NT2/D1 (cell line): ENCODE measurements around the gene DYRK3.

Experiments used
- DNase-seq: peaks from one replicate; pipeline ENCODE4 v3.0.0-alpha.2; 2011; ENCODE audit warnings: low read depth, low spot score
- H3K27me3 ChIP-seq: 2 replicates; pipeline ENCODE4 v1.6.0; 2011; ENCODE audit warnings: mild to moderate bottlenecking; ENCODE audit not compliant: insufficient read length, insufficient read depth
- H3K36me3 ChIP-seq: 2 replicates; pipeline ENCODE4 v1.6.1; 2011; ENCODE audit warnings: mild to moderate bottlenecking, low read length, mixed read lengths; ENCODE audit not compliant: insufficient read depth, insufficient read length
- H3K4me1 ChIP-seq: 2 replicates; pipeline ENCODE4 v1.5.1; 2011; ENCODE audit not compliant: insufficient read depth, insufficient read length
- H3K4me3 ChIP-seq: 2 replicates; pipeline ENCODE4 v1.5.1; 2011; ENCODE audit warnings: low read depth; ENCODE audit not compliant: insufficient read length
- H3K9ac ChIP-seq: 2 replicates; pipeline ENCODE4 v1.6.0; 2011; ENCODE audit warnings: low read depth; ENCODE audit not compliant: insufficient read length
- H3K9me3 ChIP-seq: 2 replicates; pipeline ENCODE4 v1.5.1; 2011; ENCODE audit warnings: mild to moderate bottlenecking, low read length; ENCODE audit not compliant: insufficient read depth
- SUZ12 ChIP-seq: IDR thresholded peaks from 2 replicates; pipeline ENCODE4 v1.6.1; 2011; ENCODE audit not compliant: insufficient read length, insufficient read depth; ENCODE audit errors: extremely low read depth
- YY1 ChIP-seq: IDR thresholded peaks from 2 replicates; pipeline ENCODE4 v1.6.1; 2011; ENCODE audit not compliant: insufficient read length, insufficient read depth
- ZNF274 ChIP-seq: IDR thresholded peaks from 2 replicates; pipeline ENCODE4 v1.6.1; 2011; ENCODE audit warnings: mild to moderate bottlenecking, low read depth, low read length

DYRK3 gene

GRCh38 chr1:206693029-206693428 is 57.7 kb downstream of the DYRK3 start:
- peaks cover 48% of the 10 kb centered on the region for H3K36me3 ChIP-seq
- peaks cover 39% of the 10 kb centered on the region for H3K4me1 ChIP-seq
- H3K4me3 ChIP-seq: no peak overlapping the region
- no peak for TF ChIP-seq ZNF274
- TF ChIP-seq SUZ12: no peak
- no peak for TF ChIP-seq YY1
- H3K9me3 ChIP-seq: no peaks in the 10 kb centered on the region
- H3K9ac ChIP-seq: peak overlapping the region; percentile 4
- DNase-seq: no peak
- no peaks in the 10 kb centered on the region for H3K27me3 ChIP-seq

- Histone ChIP-seq H3K9ac (no peak overlapping the region), H3K4me1 (peaks cover 36% of the 10 kb centered on the region), H3K27me3 (no peaks in the 10 kb centered on the region), H3K36me3 (peaks cover 53% of the 10 kb centered on the region), H3K4me3 (no peak overlapping the region), H3K9me3 (no peaks in the 10 kb centered on the region)
- DNase-seq: no peak
- TF ChIP-seq SUZ12 (no peak), YY1 (no peak), ZNF274 (no peak)
Observed at GRCh38 chr1:206693592-206693991, 58.3 kb downstream of the DYRK3 start.

- Histone ChIP-seq H3K9ac (no peak overlapping the region), H3K36me3 (peaks cover 60% of the 10 kb centered on the region), H3K27me3 (no peaks in the 10 kb centered on the region), H3K4me1 (peaks cover 36% of the 10 kb centered on the region), H3K4me3 (no peak overlapping the region), H3K9me3 (no peaks in the 10 kb centered on the region)
- TF ChIP-seq YY1 (no peak), ZNF274 (no peak), SUZ12 (no peak)
- DNase-seq: no peak
Observed at GRCh38 chr1:206694171-206695124, 59.1 kb downstream of the DYRK3 start.

- Histone ChIP-seq H3K4me1 (peaks cover 28% of the 10 kb centered on the region), H3K9ac (no peak overlapping the region), H3K4me3 (no peak overlapping the region), H3K9me3 (no peaks in the 10 kb centered on the region), H3K27me3 (no peaks in the 10 kb centered on the region), H3K36me3 (peaks cover 63% of the 10 kb centered on the region)
- no peak for DNase-seq
- TF ChIP-seq YY1: no peak
- TF ChIP-seq SUZ12: no peak
- TF ChIP-seq ZNF274: no peak
Observed at GRCh38 chr1:206695733-206696132, 60.4 kb downstream of the DYRK3 start.

- H3K27me3 ChIP-seq: no peaks in the 10 kb centered on the region
- H3K9me3 ChIP-seq: no peaks in the 10 kb centered on the region
- DNase-seq: no peak
- peaks cover 22% of the 10 kb centered on the region for H3K4me1 ChIP-seq
- peaks cover 60% of the 10 kb centered on the region for H3K36me3 ChIP-seq
- H3K9ac ChIP-seq: no peak overlapping the region
- no peak overlapping the region for H3K4me3 ChIP-seq
- TF ChIP-seq ZNF274: no peak
- no peak for TF ChIP-seq YY1
- TF ChIP-seq SUZ12: no peak
Observed at GRCh38 chr1:206696812-206697585, 61.7 kb downstream of the DYRK3 start.

- DNase-seq: no peak
- Histone ChIP-seq H3K4me3 (no peak overlapping the region), H3K27me3 (no peaks in the 10 kb centered on the region), H3K36me3 (peaks cover 52% of the 10 kb centered on the region), H3K9me3 (no peaks in the 10 kb centered on the region), H3K9ac (no peak overlapping the region), H3K4me1 (peaks cover 17% of the 10 kb centered on the region)
- TF ChIP-seq ZNF274 (no peak), SUZ12 (no peak), YY1 (no peak)
Observed at GRCh38 chr1:206698011-206698410, 62.7 kb downstream of the DYRK3 start.
